ENCODE measurements around the gene LSM14B. TPM values are rescaled to one million over a fixed set of nuclear protein-coding genes. Genes with fewer than 3 reads are reported as not detected.

Gene LSM14B
- total RNA-seq, 6 experiments from 2014 or later, result 40.4 to 42.7 (median 40.9) TPM

DNA sequence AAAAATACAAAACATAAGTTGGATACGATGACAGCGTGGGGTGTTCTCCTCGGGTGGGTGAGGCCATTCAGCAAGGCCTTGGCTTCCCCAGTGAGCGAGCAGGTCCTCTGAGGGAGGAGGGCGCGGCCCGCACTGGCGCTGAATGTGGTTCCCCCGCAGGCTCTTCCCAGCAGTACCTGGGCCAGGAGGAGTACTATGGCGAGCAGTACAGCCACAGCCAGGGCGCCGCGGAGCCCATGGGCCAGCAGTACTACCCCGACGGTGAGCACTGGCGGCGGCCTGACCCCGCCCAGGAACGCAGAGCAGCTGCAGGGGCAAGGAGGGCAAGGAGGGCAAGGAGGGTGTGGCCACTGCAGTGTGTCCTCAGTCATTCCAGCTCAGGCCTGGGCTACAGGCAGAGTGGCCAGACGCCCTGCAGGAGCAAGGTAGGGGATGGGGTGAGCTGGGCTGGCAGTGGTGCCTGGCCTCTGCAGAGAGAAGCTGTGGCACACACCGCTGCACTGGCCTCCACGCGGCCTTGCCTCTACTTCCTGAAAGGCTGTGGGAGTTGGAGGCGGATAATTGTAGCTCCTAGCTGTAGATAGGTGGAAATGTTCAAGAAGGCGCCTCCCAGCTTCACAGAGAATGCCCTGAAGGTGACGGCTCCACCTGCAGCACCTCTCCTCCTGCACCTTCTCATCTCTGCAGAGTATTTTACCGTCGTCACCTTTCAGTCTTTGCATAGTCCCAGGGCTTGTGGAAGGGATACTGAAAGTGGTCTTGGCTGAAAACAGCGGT, 41.9 kb downstream of the LSM14B start:
- TF ChIP-seq, protein P1, sequence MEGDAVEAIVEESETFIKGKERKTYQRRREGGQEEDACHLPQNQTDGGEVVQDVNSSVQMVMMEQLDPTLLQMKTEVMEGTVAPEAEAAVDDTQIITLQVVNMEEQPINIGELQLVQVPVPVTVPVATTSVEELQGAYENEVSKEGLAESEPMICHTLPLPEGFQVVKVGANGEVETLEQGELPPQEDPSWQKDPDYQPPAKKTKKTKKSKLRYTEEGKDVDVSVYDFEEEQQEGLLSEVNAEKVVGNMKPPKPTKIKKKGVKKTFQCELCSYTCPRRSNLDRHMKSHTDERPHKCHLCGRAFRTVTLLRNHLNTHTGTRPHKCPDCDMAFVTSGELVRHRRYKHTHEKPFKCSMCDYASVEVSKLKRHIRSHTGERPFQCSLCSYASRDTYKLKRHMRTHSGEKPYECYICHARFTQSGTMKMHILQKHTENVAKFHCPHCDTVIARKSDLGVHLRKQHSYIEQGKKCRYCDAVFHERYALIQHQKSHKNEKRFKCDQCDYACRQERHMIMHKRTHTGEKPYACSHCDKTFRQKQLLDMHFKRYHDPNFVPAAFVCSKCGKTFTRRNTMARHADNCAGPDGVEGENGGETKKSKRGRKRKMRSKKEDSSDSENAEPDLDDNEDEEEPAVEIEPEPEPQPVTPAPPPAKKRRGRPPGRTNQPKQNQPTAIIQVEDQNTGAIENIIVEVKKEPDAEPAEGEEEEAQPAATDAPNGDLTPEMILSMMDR (IDR thresholded peaks at IDR 0.05), result no peak
- Mint-ChIP-seq H3K27me3 (ENCODE audit: insufficient read depth) (no peaks in the 10 kb centered on the region), H3K36me3 (ENCODE audit: low read depth) (peaks cover 13% of the 10 kb centered on the region; the same call in 1 of the 2 replicates), H3K4me1 (ENCODE audit: low read depth) (peaks cover 18% of the 10 kb centered on the region), H3K9me3 (no peaks in the 10 kb centered on the region), H3K4me3 (no peak overlapping the region), H3K27ac (no peak overlapping the region)
- DNase-seq, result no peak

GRCh38 chr20:62164879-62165761, 42.8 kb downstream of the LSM14B start:
- Mint-ChIP-seq H3K4me3 (no peak overlapping the region), H3K27ac (no peak overlapping the region), H3K36me3 (ENCODE audit: low read depth) (0 out of 2 replicates have a peak, but pooled peaks cover 9% of the 10 kb centered on the region), H3K4me1 (ENCODE audit: low read depth) (peaks cover 11% of the 10 kb centered on the region), H3K27me3 (ENCODE audit: insufficient read depth) (no peaks in the 10 kb centered on the region), H3K9me3 (no peaks in the 10 kb centered on the region)
- TF ChIP-seq, protein P1 (IDR thresholded peaks at IDR 0.05), result no peak
- DNase-seq, result no peak

- H3K36me3 Mint-ChIP-seq (ENCODE audit: low read depth), result 0 out of 2 replicates have a peak, but pooled peaks cover 5% of the 10 kb centered on the region
- H3K4me1 Mint-ChIP-seq (ENCODE audit: low read depth), result peaks cover 4% of the 10 kb centered on the region; the same call in 1 of the 2 replicates
- H3K4me3 Mint-ChIP-seq, result no peak overlapping the region
- TF ChIP-seq, protein P1 (IDR thresholded peaks at IDR 0.05), result no peak
- H3K27me3 Mint-ChIP-seq (ENCODE audit: insufficient read depth), result no peaks in the 10 kb centered on the region
- H3K9me3 Mint-ChIP-seq, result no peaks in the 10 kb centered on the region
- DNase-seq, result no peak
- H3K27ac Mint-ChIP-seq, result no peak overlapping the region
These were observed 43.6 kb downstream of the LSM14B start for GRCh38 chr20:62165762-62166399.

GRCh38 chr20:62167474-62167873, 45.2 kb downstream of the LSM14B start:
- Mint-ChIP-seq H3K9me3 (no peaks in the 10 kb centered on the region), H3K4me1 (ENCODE audit: low read depth) (no peaks in the 10 kb centered on the region), H3K27me3 (ENCODE audit: insufficient read depth) (no peaks in the 10 kb centered on the region), H3K27ac (no peak overlapping the region), H3K4me3 (no peak overlapping the region), H3K36me3 (ENCODE audit: low read depth) (0 out of 2 replicates have a peak, but pooled peaks cover 5% of the 10 kb centered on the region)
- no peak for DNase-seq
- TF ChIP-seq, protein P1 (IDR thresholded peaks at IDR 0.05), result no peak

DNA sequence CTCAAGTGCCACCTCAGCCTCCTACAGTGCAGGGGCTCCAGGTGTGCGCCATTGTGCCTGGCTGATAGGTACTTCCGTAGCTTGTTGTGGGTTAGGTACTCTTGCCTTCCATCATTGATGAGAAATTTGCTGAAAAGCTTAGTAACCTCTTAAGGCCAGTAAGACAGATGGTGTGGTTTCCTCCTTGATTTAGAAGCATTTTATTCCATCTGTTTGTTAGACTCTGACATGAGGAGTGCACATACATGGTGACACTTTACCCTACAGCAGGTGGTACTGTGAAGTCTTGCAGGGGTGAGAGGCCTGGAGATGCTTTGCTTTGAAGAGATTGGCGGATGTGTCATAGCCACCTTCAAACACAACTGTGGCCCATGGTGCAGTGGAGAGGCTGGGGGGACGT, 45.8 kb downstream of the LSM14B start:
- Mint-ChIP-seq H3K36me3 (ENCODE audit: low read depth) (0 out of 2 replicates have a peak, but pooled peaks cover 5% of the 10 kb centered on the region), H3K9me3 (no peaks in the 10 kb centered on the region), H3K27ac (no peak overlapping the region), H3K4me3 (no peak overlapping the region), H3K4me1 (ENCODE audit: low read depth) (no peaks in the 10 kb centered on the region), H3K27me3 (ENCODE audit: insufficient read depth) (no peaks in the 10 kb centered on the region)
- no peak for DNase-seq
- TF ChIP-seq, protein P1 (IDR thresholded peaks at IDR 0.05), result no peak

Measured in HFFc6 (cell line).